ENCODE measurements around the gene SH3TC2. TPM values are rescaled to one million over a fixed set of nuclear protein-coding genes. Genes with fewer than 3 reads are reported as not detected.

SH3TC2 gene
- polyA plus RNA-seq, 1 experiment, result 1.3 TPM

- no peak overlapping the region for H3K27ac ChIP-seq (ENCODE audit: low read depth, low read length)
- ChIA-PET CTCF (interaction anchor here (0.7 to 3.1 kb wide), 2 partner anchors 13 to 281 kb away, joined by 3 to 16 read pairs; no protein-coding TSS in a partner anchor), POLR2A (no interaction called here)
- no peak for TF ChIP-seq CTCF (IDR thresholded peaks at IDR 0.05; ENCODE audit: low read depth, low read length)
- no peaks in the 10 kb centered on the region for H3K9me3 ChIP-seq (ENCODE audit: control insufficient read depth, insufficient read depth, low read length)
- no peak for DNase-seq (ENCODE audit: low read depth, low spot score)
- no peak overlapping the region for H3K4me3 ChIP-seq (ENCODE audit: low read depth, low read length)
- H3K27me3 ChIP-seq (ENCODE audit: control insufficient read depth, insufficient read depth, low read length), result no peaks in the 10 kb centered on the region
Measured at GRCh38 chr5:149022200-149022599, 40.7 kb downstream of the SH3TC2 start.

GRCh38 chr5:149019679-149020078, 43.2 kb downstream of the SH3TC2 start:
- no peak for TF ChIP-seq CTCF (IDR thresholded peaks at IDR 0.05; ENCODE audit: low read depth, low read length)
- no peaks in the 10 kb centered on the region for H3K27me3 ChIP-seq (ENCODE audit: control insufficient read depth, insufficient read depth, low read length)
- DNase-seq (ENCODE audit: low read depth, low spot score), result no peak
- ChIA-PET CTCF (interaction anchor here (1.2 to 4.0 kb wide), 8 partner anchors 16 to 289 kb away, joined by 3 to 38 read pairs (median 8); no protein-coding TSS in a partner anchor), POLR2A (interaction anchor here (1.0 to 1.3 kb wide), 2 partner anchors 11 to 18 kb away, joined by 3 to 7 read pairs; no protein-coding TSS in a partner anchor)
- H3K9me3 ChIP-seq (ENCODE audit: control insufficient read depth, insufficient read depth, low read length), result no peaks in the 10 kb centered on the region
- no peak overlapping the region for H3K4me3 ChIP-seq (ENCODE audit: low read depth, low read length)
- peak overlapping the region; percentile 4 for H3K27ac ChIP-seq (ENCODE audit: low read depth, low read length)

- H3K9me3 ChIP-seq (ENCODE audit: control insufficient read depth, insufficient read depth, low read length), result no peaks in the 10 kb centered on the region
- no peak for DNase-seq (ENCODE audit: low read depth, low spot score)
- no peaks in the 10 kb centered on the region for H3K27me3 ChIP-seq (ENCODE audit: control insufficient read depth, insufficient read depth, low read length)
- no peak overlapping the region for H3K27ac ChIP-seq (ENCODE audit: low read depth, low read length)
- POLR2A ChIA-PET, result interaction anchor here (1.3 kb wide), 1 partner anchor 11 kb away, joined by 7 read pairs; no protein-coding TSS in a partner anchor
- CTCF ChIA-PET, result interaction anchor here (1.2 to 4.0 kb wide), 7 partner anchors 17 to 288 kb away, joined by 3 to 38 read pairs (median 10); no protein-coding TSS in a partner anchor
- no peak overlapping the region for H3K4me3 ChIP-seq (ENCODE audit: low read depth, low read length)
- no peak for TF ChIP-seq CTCF (IDR thresholded peaks at IDR 0.05; ENCODE audit: low read depth, low read length)
Measured at GRCh38 chr5:149018909-149019443, 43.9 kb downstream of the SH3TC2 start.

GRCh38 chr5:149017636-149018035, 45.2 kb downstream of the SH3TC2 start:
- DNase-seq (ENCODE audit: low read depth, low spot score), result no peak
- CTCF ChIA-PET, result interaction anchor here (0.8 to 4.0 kb wide), 10 partner anchors 9 to 287 kb away, joined by 3 to 38 read pairs (median 4); no protein-coding TSS in a partner anchor
- POLR2A ChIA-PET, result no interaction called here

More at GRCh38 chr5:149017636-149018035, 45.2 kb downstream of the SH3TC2 start:
- Histone ChIP-seq H3K27me3 (ENCODE audit: control insufficient read depth, insufficient read depth, low read length) (no peaks in the 10 kb centered on the region), H3K4me3 (ENCODE audit: low read depth, low read length) (no peak overlapping the region), H3K9me3 (ENCODE audit: control insufficient read depth, insufficient read depth, low read length) (no peaks in the 10 kb centered on the region), H3K27ac (ENCODE audit: low read depth, low read length) (no peak overlapping the region)
- TF ChIP-seq CTCF (IDR thresholded peaks at IDR 0.05; ENCODE audit: low read depth, low read length), result no peak

Measured in AG04450 (cell line).